ENCODE results near the gene BCL6.

BCL6 gene

GRCh38 chr3:187706971-187707370 lies 38.3 kb downstream of the BCL6 start:
- TF ChIP-seq ARNT (IDR thresholded peaks at IDR 0.05), result no peak
- no peak for TF ChIP-seq HDGF (IDR thresholded peaks at IDR 0.05; ENCODE audit: borderline replicate concordance)
- no peak for TF ChIP-seq FOXA1 (IDR thresholded peaks at IDR 0.05)
- TF ChIP-seq TARDBP (IDR thresholded peaks at IDR 0.05), result no peak
- TF ChIP-seq SP1 (IDR thresholded peaks at IDR 0.05), result no peak
- DNase-seq (ENCODE audit: extremely low spot score), result no peak
- ChIA-PET POLR2A (no interaction called here), CTCF (no interaction called here)

- CTCF ChIA-PET, result no interaction called here
- POLR2A ChIA-PET, result no interaction called here
- no peak for DNase-seq (ENCODE audit: extremely low spot score)
- TF ChIP-seq SP1 (IDR thresholded peaks at IDR 0.05), result no peak
- no peak for TF ChIP-seq NFRKB (IDR thresholded peaks at IDR 0.05)
- no peak for TF ChIP-seq FOXM1 (IDR thresholded peaks at IDR 0.05; ENCODE audit: borderline replicate concordance)
- no peak for TF ChIP-seq LEF1 (IDR thresholded peaks at IDR 0.05; ENCODE audit: borderline replicate concordance)
- TF ChIP-seq ELF4 (IDR thresholded peaks at IDR 0.05), result no peak
- TF ChIP-seq L3MBTL2 (conservative IDR thresholded peaks at IDR 0.05), result no peak
- TF ChIP-seq FOXA1 (IDR thresholded peaks at IDR 0.05), result no peak
- no peak for TF ChIP-seq CTBP1 (IDR thresholded peaks at IDR 0.05; ENCODE audit: borderline replicate concordance)
- TF ChIP-seq ZNF384 (IDR thresholded peaks at IDR 0.05), result no peak
- no peak for TF ChIP-seq SUZ12 (IDR thresholded peaks at IDR 0.05)
- TF ChIP-seq BHLHE40 (IDR thresholded peaks at IDR 0.05; ENCODE audit: borderline replicate concordance), result no peak
- no peak for TF ChIP-seq PKNOX1 (IDR thresholded peaks at IDR 0.05)
- no peak for TF ChIP-seq TARDBP (IDR thresholded peaks at IDR 0.05)
- TF ChIP-seq FOXK2 (IDR thresholded peaks at IDR 0.05), result no peak
- TF ChIP-seq HDGF (IDR thresholded peaks at IDR 0.05; ENCODE audit: borderline replicate concordance), result no peak
Measured at GRCh38 chr3:187705164-187705563, 40.1 kb downstream of the BCL6 start.

GRCh38 chr3:187702507-187703033 lies 42.7 kb downstream of the BCL6 start, which contains the start of gene RTP2:
TSS of gene RTP2 (minus strand) at chr3:187702557. CDS start at chr3:187702128, 429 bp downstream.
- no peak for DNase-seq (ENCODE audit: extremely low spot score)
- TF ChIP-seq ARNT (IDR thresholded peaks at IDR 0.05), result no peak
- no peak for TF ChIP-seq ELF4 (IDR thresholded peaks at IDR 0.05)
- TF ChIP-seq NFRKB (IDR thresholded peaks at IDR 0.05), result no peak
- TF ChIP-seq FOXA1 (IDR thresholded peaks at IDR 0.05), result no peak
- no peak for TF ChIP-seq CTBP1 (IDR thresholded peaks at IDR 0.05; ENCODE audit: borderline replicate concordance)
- no peak for TF ChIP-seq SP1 (IDR thresholded peaks at IDR 0.05)
- TF ChIP-seq PKNOX1 (IDR thresholded peaks at IDR 0.05), result no peak
- TF ChIP-seq HDGF (IDR thresholded peaks at IDR 0.05; ENCODE audit: borderline replicate concordance), result no peak
- TF ChIP-seq FOXK2 (IDR thresholded peaks at IDR 0.05), result no peak
- TF ChIP-seq ZNF384 (IDR thresholded peaks at IDR 0.05), result no peak
- ChIA-PET CTCF (interaction anchor here (0.8 kb wide), 1 partner anchor 18 kb away, joined by 3 read pairs; no protein-coding TSS in a partner anchor), POLR2A (no interaction called here)

- DNase-seq (ENCODE audit: extremely low spot score), result no peak
- no peak for TF ChIP-seq ELF4 (IDR thresholded peaks at IDR 0.05)
- no peak for TF ChIP-seq FOXK2 (IDR thresholded peaks at IDR 0.05)
- TF ChIP-seq FOXM1 (IDR thresholded peaks at IDR 0.05; ENCODE audit: borderline replicate concordance), result no peak
- TF ChIP-seq SUZ12 (IDR thresholded peaks at IDR 0.05), result no peak
- TF ChIP-seq FOXA1 (IDR thresholded peaks at IDR 0.05), result no peak
- TF ChIP-seq PKNOX1 (IDR thresholded peaks at IDR 0.05), result no peak
- no peak for TF ChIP-seq HDGF (IDR thresholded peaks at IDR 0.05; ENCODE audit: borderline replicate concordance)
- no peak for TF ChIP-seq TARDBP (IDR thresholded peaks at IDR 0.05)
- no peak for TF ChIP-seq CTBP1 (IDR thresholded peaks at IDR 0.05; ENCODE audit: borderline replicate concordance)
- no peak for TF ChIP-seq L3MBTL2 (conservative IDR thresholded peaks at IDR 0.05)
- no peak for TF ChIP-seq NFRKB (IDR thresholded peaks at IDR 0.05)
- no peak for TF ChIP-seq SP1 (IDR thresholded peaks at IDR 0.05)
- TF ChIP-seq LEF1 (IDR thresholded peaks at IDR 0.05; ENCODE audit: borderline replicate concordance), result no peak
- no peak for TF ChIP-seq ARNT (IDR thresholded peaks at IDR 0.05)
- TF ChIP-seq ZNF384 (IDR thresholded peaks at IDR 0.05), result no peak
- no peak for TF ChIP-seq BHLHE40 (IDR thresholded peaks at IDR 0.05; ENCODE audit: borderline replicate concordance)
- CTCF ChIA-PET, result no interaction called here
- POLR2A ChIA-PET, result no interaction called here
Measured at GRCh38 chr3:187700249-187700648, 45.0 kb downstream of the BCL6 start.

GRCh38 chr3:187698499-187699399 lies 46.5 kb downstream of the BCL6 start:
- POLR2A ChIA-PET, result no interaction called here
- DNase-seq (ENCODE audit: extremely low spot score), result no peak
- no peak for TF ChIP-seq L3MBTL2 (conservative IDR thresholded peaks at IDR 0.05)
- no peak for TF ChIP-seq LEF1 (IDR thresholded peaks at IDR 0.05; ENCODE audit: borderline replicate concordance)
- TF ChIP-seq SP1 (IDR thresholded peaks at IDR 0.05), result no peak
- TF ChIP-seq TARDBP (IDR thresholded peaks at IDR 0.05), result no peak
- no peak for TF ChIP-seq FOXK2 (IDR thresholded peaks at IDR 0.05)
- no peak for TF ChIP-seq NFRKB (IDR thresholded peaks at IDR 0.05)
- no peak for TF ChIP-seq ZNF384 (IDR thresholded peaks at IDR 0.05)
- CTCF ChIA-PET, result no interaction called here

- POLR2A ChIA-PET, result no interaction called here
- no peak for DNase-seq (ENCODE audit: extremely low spot score)
- CTCF ChIA-PET, result interaction anchor here (1.3 to 1.4 kb wide), 2 partner anchors 16 to 376 kb away, joined by 3 to 9 read pairs; no protein-coding TSS in a partner anchor
Measured at GRCh38 chr3:187696021-187696420, 49.2 kb downstream of the BCL6 start.

More at GRCh38 chr3:187696021-187696420, 49.2 kb downstream of the BCL6 start:
- TF ChIP-seq FOXA1 (IDR thresholded peaks at IDR 0.05) (no peak), L3MBTL2 (conservative IDR thresholded peaks at IDR 0.05) (no peak), LEF1 (IDR thresholded peaks at IDR 0.05; ENCODE audit: borderline replicate concordance) (no peak), HDGF (IDR thresholded peaks at IDR 0.05; ENCODE audit: borderline replicate concordance) (no peak), NFRKB (IDR thresholded peaks at IDR 0.05) (no peak), ELF4 (IDR thresholded peaks at IDR 0.05) (no peak), CTBP1 (IDR thresholded peaks at IDR 0.05; ENCODE audit: borderline replicate concordance) (no peak), SP1 (IDR thresholded peaks at IDR 0.05) (no peak), FOXM1 (IDR thresholded peaks at IDR 0.05; ENCODE audit: borderline replicate concordance) (no peak), BHLHE40 (IDR thresholded peaks at IDR 0.05; ENCODE audit: borderline replicate concordance) (no peak), ZNF384 (IDR thresholded peaks at IDR 0.05) (no peak), TARDBP (IDR thresholded peaks at IDR 0.05) (no peak), PKNOX1 (IDR thresholded peaks at IDR 0.05) (no peak), FOXK2 (IDR thresholded peaks at IDR 0.05) (no peak), SUZ12 (IDR thresholded peaks at IDR 0.05) (no peak), ARNT (IDR thresholded peaks at IDR 0.05) (no peak)
